Heart left ventricle (tissue), 13 donors: Measurements from ENCODE around the gene LCN1.

Source experiments
- CTCF ChIP-seq, 12 donors: fragments of 200-600 bp; sonication (generic) in 4 of 12; IDR thresholded peaks; one replicate each; pipeline versions ENCODE4 v1.5.0 to v1.8.0; 2018 to 2022; ENCODE audit warnings: antibody characterized with exemption in 12 of 12, mild to moderate bottlenecking in 5 of 12
- POLR2A ChIP-seq, 2 donors: fragments of 450-650 bp; IDR thresholded peaks; one replicate each; pipeline ENCODE4 v1.6.1; 2017; ENCODE audit warnings: antibody characterized with exemption in 2 of 2, mild to moderate bottlenecking in 2 of 2, moderate library complexity in 2 of 2
- donor health status: ischemic (EF 13 %, LVEDD 7.1; RV severe dilation, severe dysfunction).
- donor health status: DM: no; HTN: yes; CAD: no.
- donor health status: DM: no; HTN: no; CAD: no.
- donor health status: ischemic (EF 25% LVEDD 6.9; RV normal size, moderate dysfunction).
- donor health status: ischemic (EF 25% LVEDD 5.7; RV mildly dilated, moderate dysfunction).
- donor health status: ischemic (EF 35%, LVEDD 5.7; RV mildly dilated, moderate dysfunction).
- donor health status: nonischemic (EF 11% LVEDD 7.7; RV severe dilation, severe dysfunction).
- donor health status: DM: yes; HTN: yes; CAD: no.
- donor health status: PGD.
- donor health status: ischemic (EF 29% LVEDD 5.4; RV normal size, mild dysfunction).
- donor health status: nonischemic (EF 23%, LVEDD 6.1; RV moderate dilation, normal function).

- TF ChIP-seq CTCF (IDR thresholded peaks at IDR 0.05) (peak; percentile 73 to 98 (median 92)), POLR2A (IDR thresholded peaks at IDR 0.05) (peak in 1 of 2 donors; percentile 33)
These were observed 20.5 kb upstream of the LCN1 start, which contains the start of gene MRPS2 for GRCh38 chr9:135500525-135501260.
